GM21390 (cell line): ENCODE data around the gene MRTFB.
A peak's percentile ranks its signal among the peaks of the same experiment; 100 is the strongest.
"Not testable (repeated sequence)": the region's sequence is repeated elsewhere in the genome, so short reads cannot be mapped to it uniquely, and the experiment has no call there.

Source experiments
- ATAC-seq: cut with Tn5 transposase; IDR thresholded peaks from one replicate; pipeline ENCODE4 v1.9.1; 2021; ENCODE audit not compliant: unreplicated experiment

The MRTFB gene

GRCh38 chr16:14182999-14183398 is 111.9 kb downstream of the MRTFB start:
- no peak for ATAC-seq

- ATAC-seq: not testable (repeated sequence)
Measured at GRCh38 chr16:14183962-14184361, 112.8 kb downstream of the MRTFB start.

GRCh38 chr16:14186007-14186794 is 115.1 kb downstream of the MRTFB start:
- ATAC-seq: no peak

- no peak for ATAC-seq
Measured at GRCh38 chr16:14186795-14187221, 115.7 kb downstream of the MRTFB start.

GRCh38 chr16:14187517-14188338 is 116.6 kb downstream of the MRTFB start:
- ATAC-seq: no peak

- ATAC-seq: peak; percentile 84
Measured at GRCh38 chr16:14193316-14193871, 122.3 kb downstream of the MRTFB start.

- no peak for ATAC-seq
Measured at GRCh38 chr16:14194721-14195120, 123.6 kb downstream of the MRTFB start.

- no peak for ATAC-seq
Measured at GRCh38 chr16:14196011-14196410, 124.9 kb downstream of the MRTFB start.

- ATAC-seq: no peak
Measured at GRCh38 chr16:14196539-14196938, 125.4 kb downstream of the MRTFB start.

- no peak for ATAC-seq
Measured at GRCh38 chr16:14198012-14198411, 126.9 kb downstream of the MRTFB start.

- no peak for ATAC-seq
Measured at GRCh38 chr16:14198572-14198971, 127.5 kb downstream of the MRTFB start.

- no peak for ATAC-seq
Measured at GRCh38 chr16:14199199-14199598, 128.1 kb downstream of the MRTFB start.

GRCh38 chr16:14199624-14200023 is 128.5 kb downstream of the MRTFB start:
- ATAC-seq: no peak

- ATAC-seq: no peak
Measured at GRCh38 chr16:14202095-14202494, 131.0 kb downstream of the MRTFB start.

- no peak for ATAC-seq
Measured at GRCh38 chr16:14202697-14203096, 131.6 kb downstream of the MRTFB start.

- no peak for ATAC-seq
Measured at GRCh38 chr16:14203166-14203565, 132.0 kb downstream of the MRTFB start.

GRCh38 chr16:14205666-14206065 is 134.5 kb downstream of the MRTFB start:
- no peak for ATAC-seq

GRCh38 chr16:14211856-14212543 is 140.9 kb downstream of the MRTFB start:
- ATAC-seq: no peak

- no peak for ATAC-seq
Measured at GRCh38 chr16:14215941-14216340, 144.8 kb downstream of the MRTFB start.

- no peak for ATAC-seq
Measured at GRCh38 chr16:14219983-14220382, 148.9 kb downstream of the MRTFB start.

GRCh38 chr16:14223632-14224031 is 152.5 kb downstream of the MRTFB start:
- ATAC-seq: no peak
